ENCODE data around the gene NPAT. TPM values are rescaled to one million over a fixed set of nuclear protein-coding genes. Genes with fewer than 3 reads are reported as not detected.

The NPAT gene
- total and polyA plus RNA-seq, 9 of the 15 experiments (the other 6 are each of a cell fraction or from before 2014, with no cell fraction given): 8.8 to 30.0 (median 22.1) TPM

GRCh38 chr11:108199446-108200321 lies 22.8 kb downstream of the NPAT start:
- Histone ChIP-seq H3K4me3 (no peak overlapping the region), H2AFZ (ENCODE audit: low read depth, low read length) (no peak overlapping the region), H3K4me1 (replicated peaks in 1 of 2; ENCODE audit: control insufficient read depth in 2 of 2, insufficient read depth in 2 of 2, low read length in 2 of 2) (peaks cover 8 to 31% of the 10 kb centered on the region in 2 experiments), H3K9ac (ENCODE audit: insufficient read depth in 1 of 2, low read depth in 2 of 2, low read length in 2 of 2) (peak overlapping the region; percentile 3 to 15; a peak in 1 of 4 replicates), H3K9me3 (replicated peaks; ENCODE audit: control insufficient read depth, insufficient read depth, low read depth, low read length) (peaks cover 2% of the 10 kb centered on the region; the same call in 1 of the 2 replicates), H3K27ac (ENCODE audit: extremely low read depth, low read depth, low read length) (peak overlapping the region; percentile 69), H4K20me1 (replicated peaks; ENCODE audit: control insufficient read depth, insufficient read depth, low read length) (peaks cover 10% of the 10 kb centered on the region; the same call in 1 of the 2 replicates), H3K79me2 (ENCODE audit: control insufficient read depth, insufficient read depth, low read length) (peaks cover 84% of the 10 kb centered on the region), H3K9me1 (ENCODE audit: control insufficient read depth, insufficient read depth, low read length) (no peaks in the 10 kb centered on the region), H3K36me3 (ENCODE audit: control insufficient read depth, insufficient read depth, low read length) (peaks cover 78% of the 10 kb centered on the region), H3K27me3 (ENCODE audit: control insufficient read depth in 2 of 2, insufficient read depth in 2 of 2, low read length in 2 of 2) (no peaks in the 10 kb centered on the region), H3K4me2 (ENCODE audit: insufficient read depth, low read length) (peak overlapping the region; percentile 54; the same call in 1 of the 2 replicates)
- BruUV-seq (replicated peaks): no TSS peak
- in situ Hi-C loops (cut with MboI) (no loop called here), intact Hi-C loops (cut with micrococcal nuclease) (loop anchor here (2.0 kb wide), 1 partner anchor 21 kb away; no protein-coding TSS in a partner anchor)
- ATAC-seq: peak; percentile 85
- CTCF ChIA-PET (ENCODE audit: low intra/inter-chr PET ratio): no interaction called here
- peak; percentile 88 for FAIRE-seq
- DNase-seq (ENCODE audit: extremely low read depth in 1 of 4, low spot score in 3 of 4): peak; percentile 45 to 77 (median 57)
- POLR2A ChIA-PET: interaction anchor here (0.6 to 0.9 kb wide), 2 partner anchors 14 to 16 kb away, joined by 3 to 4 read pairs; no protein-coding TSS in a partner anchor
- WGBS (ENCODE audit: insufficient coverage, low coverage, missing lambda C conversion rate): 41% methylated on average over 12 of the region's 12 CpGs
- TF ChIP-seq SOX6 (IDR thresholded peaks at IDR 0.05): peak; percentile 53; the same call in 1 of the 2 replicates
- TF ChIP-seq CTCFL (IDR thresholded peaks at IDR 0.05; ENCODE audit: borderline replicate concordance, insufficient read depth, low read depth, low read length, poor library complexity, severe bottlenecking): no peak
- TF ChIP-seq DDX20 (tag; IDR thresholded peaks at IDR 0.05; ENCODE audit: low read depth): no peak
- TF ChIP-seq ZNF589 (CRISPR knock-in tag; IDR thresholded peaks at IDR 0.05; ENCODE audit: low read depth): no peak
- peak; percentile 63; the same call in 1 of the 2 replicates for TF ChIP-seq EP300 (IDR thresholded peaks at IDR 0.05; ENCODE audit: low read length)
- no peak for TF ChIP-seq KLF1 (tag; IDR thresholded peaks at IDR 0.05)
- TF ChIP-seq ZBTB49 (CRISPR knock-in tag; IDR thresholded peaks at IDR 0.05; ENCODE audit: borderline replicate concordance): no peak
- no peak for TF ChIP-seq USF2 (CRISPR knock-in tag; IDR thresholded peaks at IDR 0.05)
- no peak for TF ChIP-seq TAF1 (IDR thresholded peaks at IDR 0.05; ENCODE audit: control insufficient read depth, extremely low read depth, insufficient read depth, low read length, severe bottlenecking)
- no peak for TF ChIP-seq ZC3H8 (IDR thresholded peaks at IDR 0.05)
- no peak for TF ChIP-seq SLC30A9 (CRISPR knock-in tag; IDR thresholded peaks at IDR 0.05)
- TF ChIP-seq SMARCC2 (IDR thresholded peaks at IDR 0.05; ENCODE audit: low read depth): 0 out of 2 replicates have a peak, but pooled peaks have one; percentile 44
- no peak for TF ChIP-seq ZZZ3 (IDR thresholded peaks at IDR 0.05)
- TF ChIP-seq GATAD2B (IDR thresholded peaks at IDR 0.05; ENCODE audit: borderline replicate concordance): no peak

Measured in K562 (cell line).